H1 (cell line): ENCODE results near the gene HOMER1. TPM values are rescaled to one million over a fixed set of nuclear protein-coding genes. Genes with fewer than 3 reads are reported as not detected.

ENCODE experiments used
- CTCF ChIA-PET: fragments of 300-600 bp; sonication (Branson Sonifier 250); formaldehyde crosslinking; loops from one replicate; lab custom pipeline; 2021; ENCODE audit not compliant: partially characterized antibody; lab: Charles Lee
- POLR2A ChIA-PET: fragments of 300-600 bp; sonication (Branson Sonifier 250); formaldehyde crosslinking; loops from one replicate; lab custom pipeline; 2021; ENCODE audit warnings: inconsistent platforms; ENCODE audit not compliant: partially characterized antibody; lab: Charles Lee
- DNase-seq, 2 experiments: peaks; one replicate each; pipeline versions ENCODE4 v3.0.0 to v3.0.0-alpha.2; 2010 to 2022; ENCODE audit warnings: low spot score in 2 of 2, low read depth in 1 of 2, mixed read lengths in 1 of 2
- FAIRE-seq: peaks from 2 replicates; lab custom pipeline; 2011; peaks lifted over from hg19 to GRCh38; lab: Jason Lieb, UNC
- H2AFZ ChIP-seq: 2 replicates; pipeline ENCODE4 v1.8.1; 2012; ENCODE audit warnings: low read length, inconsistent platforms
- H2AK5ac ChIP-seq: 2 replicates; pipeline ENCODE4 v1.6.1; 2013; ENCODE audit warnings: low read depth, low read length
- H2BK120ac ChIP-seq: replicated peaks from 2 replicates; pipeline ENCODE3; 2013; ENCODE audit warnings: low read depth, low read length, inconsistent platforms
- H2BK12ac ChIP-seq: 2 replicates; pipeline ENCODE4 v1.6.1; 2013; ENCODE audit warnings: low read depth, low read length
- H2BK15ac ChIP-seq: 2 replicates; pipeline ENCODE4 v1.6.1; 2013; ENCODE audit warnings: low read length
- H2BK20ac ChIP-seq: 2 replicates; pipeline ENCODE4 v1.6.1; 2013; ENCODE audit warnings: low read length
- H2BK5ac ChIP-seq: 2 replicates; pipeline ENCODE4 v1.6.1; 2013; ENCODE audit warnings: low read depth, low read length
- H3K14ac ChIP-seq: 2 replicates; pipeline ENCODE4 v1.6.1; 2013; ENCODE audit warnings: inconsistent platforms; ENCODE audit not compliant: insufficient read length
- H3K18ac ChIP-seq: 2 replicates; pipeline ENCODE4 v1.6.1; 2013; ENCODE audit warnings: low read length; ENCODE audit errors: extremely low read depth
- H3K23ac ChIP-seq: 2 replicates; pipeline ENCODE4 v1.6.1; 2013; ENCODE audit warnings: inconsistent platforms; ENCODE audit not compliant: insufficient read length
- H3K23me2 ChIP-seq: 2 replicates; pipeline ENCODE4 v1.6.1; 2013; ENCODE audit warnings: low read depth, low read length
- H3K27ac ChIP-seq: 2 replicates; pipeline ENCODE4 v1.6.1; 2011; ENCODE audit warnings: low read depth, low read length, inconsistent platforms
- H3K27me3 ChIP-seq, 4 experiments: replicated peaks in 1 of 4; 1 replicate in 1 of 4; 2 replicates in 3 of 4; pipeline versions ENCODE4 v1.6.1 to v1.8.1; 2011 to 2013; ENCODE audit warnings: low read length in 3 of 4, mild to moderate bottlenecking in 3 of 4, inconsistent platforms in 2 of 4, mixed read lengths in 2 of 4, moderate library complexity in 1 of 4; ENCODE audit not compliant: control insufficient read depth in 3 of 4, insufficient read depth in 3 of 4; ENCODE audit errors: extremely low read depth in 1 of 4
- H3K36me3 ChIP-seq, 4 experiments: 2 replicates each; pipeline versions ENCODE4 v1.6.1 to v1.8.1; 2011 to 2013; ENCODE audit warnings: mild to moderate bottlenecking in 4 of 4, low read length in 3 of 4, moderate library complexity in 2 of 4, control low read depth in 1 of 4, inconsistent platforms in 1 of 4; ENCODE audit not compliant: insufficient read depth in 4 of 4, control insufficient read depth in 2 of 4
- H3K4ac ChIP-seq: replicated peaks from 2 replicates; pipeline ENCODE3; 2013; ENCODE audit warnings: low read length, low read depth, mixed read lengths, inconsistent platforms; ENCODE audit not compliant: insufficient read length
- H3K4me1 ChIP-seq, 4 experiments: replicated peaks in 1 of 4; 1 replicate in 1 of 4; 2 replicates in 3 of 4; pipeline versions ENCODE4 v1.6.1 to v1.8.1; 2011 to 2013; ENCODE audit warnings: low read length in 3 of 4, inconsistent platforms in 2 of 4, mixed read lengths in 1 of 4; ENCODE audit not compliant: insufficient read depth in 4 of 4, control insufficient read depth in 3 of 4
- H3K4me2 ChIP-seq, 2 experiments: 2 replicates each; pipeline versions ENCODE4 v1.6.1 to v1.8.1; 2011 to 2013; ENCODE audit warnings: low read depth in 2 of 2, low read length in 2 of 2, control low read depth in 1 of 2, inconsistent platforms in 1 of 2, mild to moderate bottlenecking in 1 of 2; ENCODE audit not compliant: insufficient read depth in 1 of 2
- H3K4me3 ChIP-seq, 4 experiments: fragments of 200-600, 300-600 bp in 1 of 4; sonication (generic), shearing (Covaris generic), sonication (Bioruptor Twin) in 1 of 4; 2 replicates each; pipeline versions ENCODE4 v1.5.1 to v1.8.1; 2011 to 2016; ENCODE audit warnings: low read length in 4 of 4, low read depth in 3 of 4, control low read depth in 2 of 4, inconsistent platforms in 2 of 4, mild to moderate bottlenecking in 2 of 4, mixed read lengths in 1 of 4, moderate library complexity in 1 of 4; ENCODE audit not compliant: insufficient read depth in 2 of 4; ENCODE audit errors: extremely low read depth in 1 of 4
- H3K56ac ChIP-seq: replicated peaks from 2 replicates; pipeline ENCODE3; 2013; ENCODE audit warnings: low read depth, mild to moderate bottlenecking, mixed read lengths, low read length, inconsistent platforms; ENCODE audit not compliant: insufficient read length
- H3K79me1 ChIP-seq: 2 replicates; pipeline ENCODE4 v1.6.1; 2013; ENCODE audit warnings: low read depth, low read length, control low read depth
- H3K79me2 ChIP-seq, 2 experiments: 2 replicates each; pipeline versions ENCODE4 v1.6.1 to v1.8.1; 2012 to 2013; ENCODE audit warnings: low read length in 2 of 2, mild to moderate bottlenecking in 2 of 2, inconsistent platforms in 1 of 2; ENCODE audit not compliant: insufficient read depth in 2 of 2, control insufficient read depth in 1 of 2
- H3K9ac ChIP-seq, 4 experiments: replicated peaks in 1 of 4; 1 replicate in 1 of 4; 2 replicates in 3 of 4; pipeline versions ENCODE4 v1.6.1 to v1.8.1; 2011 to 2013; ENCODE audit warnings: low read depth in 3 of 4, low read length in 3 of 4, control low read depth in 2 of 4, mild to moderate bottlenecking in 2 of 4, moderate library complexity in 2 of 4, inconsistent platforms in 1 of 4; ENCODE audit errors: extremely low read depth in 1 of 4
- H3K9me3 ChIP-seq, 2 experiments: 2 replicates each; pipeline versions ENCODE4 v1.6.1 to v1.8.1; 2012 to 2013; ENCODE audit warnings: mild to moderate bottlenecking in 2 of 2, moderate library complexity in 2 of 2, control low read depth in 1 of 2, inconsistent platforms in 1 of 2, low read depth in 1 of 2, low read length in 1 of 2, mixed read lengths in 1 of 2; ENCODE audit not compliant: insufficient read depth in 2 of 2
- H4K20me1 ChIP-seq, 2 experiments: replicated peaks in 1 of 2; 2 replicates each; pipeline versions ENCODE3 to v1.8.1; 2011 to 2013; ENCODE audit warnings: inconsistent platforms in 2 of 2, low read length in 2 of 2, mild to moderate bottlenecking in 1 of 2; ENCODE audit not compliant: insufficient read depth in 2 of 2, control insufficient read depth in 1 of 2
- H4K5ac ChIP-seq: 2 replicates; pipeline ENCODE4 v1.6.1; 2013; ENCODE audit warnings: low read length, low read depth, mixed read lengths, inconsistent platforms; ENCODE audit not compliant: insufficient read length
- H4K8ac ChIP-seq: 2 replicates; pipeline ENCODE4 v1.8.0; 2013; ENCODE audit warnings: mild to moderate bottlenecking, moderate library complexity, low read length, inconsistent platforms; ENCODE audit not compliant: insufficient read depth; ENCODE audit errors: extremely low read depth
- H4K91ac ChIP-seq: replicated peaks from 2 replicates; pipeline ENCODE3; 2013; ENCODE audit warnings: low read length, mixed read lengths, inconsistent platforms; ENCODE audit not compliant: insufficient read length
- BACH1 ChIP-seq: IDR thresholded peaks from 2 replicates; pipeline ENCODE4 v1.6.1; 2012; ENCODE audit warnings: low read length, improper control_type of control experiment
- CBX5 ChIP-seq: fragments of 300-800, 300-1000 bp; sonication (generic); IDR thresholded peaks from 2 replicates; pipeline ENCODE4 v1.7.1; 2016; ENCODE audit warnings: antibody characterized with exemption, low read length, low read depth
- HDAC2 ChIP-seq, 2 experiments: fragments of 300-600 bp in 1 of 2; sonication (generic) in 1 of 2; IDR thresholded peaks; 2 replicates each; pipeline ENCODE4 v1.6.1; 2011 to 2012; ENCODE audit warnings: low read depth in 2 of 2, low read length in 2 of 2, mild to moderate bottlenecking in 2 of 2, moderate library complexity in 2 of 2, borderline replicate concordance in 1 of 2, inconsistent platforms in 1 of 2
- HDAC6 ChIP-seq: IDR thresholded peaks from one replicate; pipeline ENCODE4 v1.7.1; 2012; ENCODE audit warnings: low read depth, mild to moderate bottlenecking, inconsistent platforms, low read length, moderate library complexity
- JUND ChIP-seq: IDR thresholded peaks from 2 replicates; pipeline ENCODE4 v1.6.1; 2011; ENCODE audit warnings: mild to moderate bottlenecking, improper control_type of control experiment, low read length
- POLR2A ChIP-seq, 2 experiments: IDR thresholded peaks; 1 replicate in 1 of 2; 2 replicates in 1 of 2; pipeline ENCODE4 v1.6.1; 2011; ENCODE audit warnings: low read depth in 2 of 2, low read length in 2 of 2, mild to moderate bottlenecking in 2 of 2; ENCODE audit errors: control extremely low read depth in 1 of 2
- POLR2AphosphoS5 ChIP-seq: IDR thresholded peaks from 2 replicates; pipeline ENCODE4 v1.6.1; 2011; ENCODE audit warnings: low read depth, low read length
- RFX5 ChIP-seq: IDR thresholded peaks from 2 replicates; pipeline ENCODE4 v1.6.1; 2011; ENCODE audit warnings: low read depth, low read length, improper control_type of control experiment, borderline replicate concordance
- SIX5 ChIP-seq: IDR thresholded peaks from 2 replicates; pipeline ENCODE4 v1.6.1; 2011; ENCODE audit warnings: mild to moderate bottlenecking, low read depth, low read length
- polyA plus RNA-seq, 7 experiments: library from polyadenylated mRNA; depleted of rRNA in 3 of 7; stranded (reverse) in 5 of 7; unstranded in 2 of 7; fragments of >200 nt in 5 of 7; fragments of 200-250 nt in 2 of 7; gene quantifications; 1 replicate in 5 of 7; 2 replicates in 1 of 7; 4 replicates in 1 of 7; pipeline versions ENCODE4 v1.2.1 to v1.2.3, GENCODE V29; 2011 to 2013; ENCODE audit warnings: missing spikeins in 2 of 7, mixed read lengths in 2 of 7
- total RNA-seq: library from RNA; stranded (reverse); fragmentation: NEBNext Ultra II Directional; extraction: Animal tissue kit (Norgen Biotek cat#: 25700); gene quantifications from 2 replicates; pipeline ENCODE4 v1.2.1, GENCODE V29; 2021
- TF ChIP-seq, protein P1 (sequence below): IDR thresholded peaks from 2 replicates; pipeline ENCODE4 v1.6.1; 2011; ENCODE audit warnings: low read length, improper control_type of control experiment
- TF ChIP-seq, protein P2 (sequence below): IDR thresholded peaks from 2 replicates; pipeline ENCODE4 v1.6.1; 2012; ENCODE audit warnings: inconsistent platforms
- TF ChIP-seq, protein P3 (sequence below): IDR thresholded peaks from 2 replicates; pipeline ENCODE4 v1.6.1; 2012; ENCODE audit warnings: low read length, inconsistent platforms

The HOMER1 gene
- total and polyA plus RNA-seq, 2 of the 8 experiments (the other 6 are each of a cell fraction or from before 2014, with no cell fraction given), result 6.4 to 57.9 TPM

DNA sequence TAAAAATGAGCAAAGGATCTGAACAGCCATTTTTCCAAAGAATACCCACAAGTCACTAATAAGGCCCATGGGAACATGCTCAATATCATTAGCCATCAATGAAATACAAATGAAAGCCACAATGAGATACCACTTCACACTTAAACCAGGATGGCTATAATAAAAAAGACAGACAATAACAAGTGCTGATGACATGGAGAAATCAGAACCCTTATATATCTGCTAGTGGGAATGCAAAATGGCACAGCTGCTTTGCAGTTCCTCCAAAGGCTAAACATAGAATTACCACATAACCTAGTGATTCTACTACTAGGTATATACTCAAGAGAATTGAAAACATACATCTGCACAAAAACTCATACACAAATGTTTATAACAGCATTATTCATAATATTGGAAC lies 83.7 kb downstream of the HOMER1 start:
- no peaks in the 10 kb centered on the region; a peak in 1 of 4 replicates for H3K79me2 ChIP-seq
- no peaks in the 10 kb centered on the region; the same call in 1 of the 2 replicates for H3K23me2 ChIP-seq
- no peaks in the 10 kb centered on the region for H4K20me1 ChIP-seq
- H3K9me3 ChIP-seq, result no peaks in the 10 kb centered on the region
- TF ChIP-seq BACH1 (no peak), HDAC2 (IDR thresholded peaks at IDR 0.05; ENCODE audit: borderline replicate concordance in 1 of 2, low read depth in 2 of 2, low read length in 2 of 2) (no peak), POLR2AphosphoS5 (no peak), RFX5 (no peak), HDAC6 (no peak), SIX5 (no peak), JUND (no peak), POLR2A (IDR thresholded peaks at IDR 0.05; ENCODE audit: control extremely low read depth in 1 of 2, low read depth in 2 of 2, low read length in 2 of 2) (no peak), CBX5 (no peak)
- TF ChIP-seq, protein P1, sequence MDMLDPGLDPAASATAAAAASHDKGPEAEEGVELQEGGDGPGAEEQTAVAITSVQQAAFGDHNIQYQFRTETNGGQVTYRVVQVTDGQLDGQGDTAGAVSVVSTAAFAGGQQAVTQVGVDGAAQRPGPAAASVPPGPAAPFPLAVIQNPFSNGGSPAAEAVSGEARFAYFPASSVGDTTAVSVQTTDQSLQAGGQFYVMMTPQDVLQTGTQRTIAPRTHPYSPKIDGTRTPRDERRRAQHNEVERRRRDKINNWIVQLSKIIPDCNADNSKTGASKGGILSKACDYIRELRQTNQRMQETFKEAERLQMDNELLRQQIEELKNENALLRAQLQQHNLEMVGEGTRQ, result no peak
- TF ChIP-seq, protein P2, sequence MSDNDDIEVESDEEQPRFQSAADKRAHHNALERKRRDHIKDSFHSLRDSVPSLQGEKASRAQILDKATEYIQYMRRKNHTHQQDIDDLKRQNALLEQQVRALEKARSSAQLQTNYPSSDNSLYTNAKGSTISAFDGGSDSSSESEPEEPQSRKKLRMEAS, result no peak
- TF ChIP-seq, protein P3, sequence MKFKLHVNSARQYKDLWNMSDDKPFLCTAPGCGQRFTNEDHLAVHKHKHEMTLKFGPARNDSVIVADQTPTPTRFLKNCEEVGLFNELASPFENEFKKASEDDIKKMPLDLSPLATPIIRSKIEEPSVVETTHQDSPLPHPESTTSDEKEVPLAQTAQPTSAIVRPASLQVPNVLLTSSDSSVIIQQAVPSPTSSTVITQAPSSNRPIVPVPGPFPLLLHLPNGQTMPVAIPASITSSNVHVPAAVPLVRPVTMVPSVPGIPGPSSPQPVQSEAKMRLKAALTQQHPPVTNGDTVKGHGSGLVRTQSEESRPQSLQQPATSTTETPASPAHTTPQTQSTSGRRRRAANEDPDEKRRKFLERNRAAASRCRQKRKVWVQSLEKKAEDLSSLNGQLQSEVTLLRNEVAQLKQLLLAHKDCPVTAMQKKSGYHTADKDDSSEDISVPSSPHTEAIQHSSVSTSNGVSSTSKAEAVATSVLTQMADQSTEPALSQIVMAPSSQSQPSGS, result no peak
- no peak overlapping the region for H4K91ac ChIP-seq
- ChIA-PET POLR2A (no interaction called here), CTCF (no interaction called here)
- no peak overlapping the region for H4K8ac ChIP-seq
- H3K79me1 ChIP-seq, result no peaks in the 10 kb centered on the region; the same call in 1 of the 2 replicates
- H3K18ac ChIP-seq, result no peak overlapping the region
- FAIRE-seq (no peak), DNase-seq (no peak)
- no peak overlapping the region for H2AFZ ChIP-seq
- H3K4me3 ChIP-seq, result no peak overlapping the region
- H3K56ac ChIP-seq, result no peak overlapping the region
- no peak overlapping the region for H3K4me2 ChIP-seq
- H2AK5ac ChIP-seq, result no peak overlapping the region
- H2BK12ac ChIP-seq, result no peak overlapping the region
- no peak overlapping the region for H3K4ac ChIP-seq
- H4K5ac ChIP-seq, result no peak overlapping the region
- no peak overlapping the region for H2BK120ac ChIP-seq
- no peak overlapping the region for H2BK15ac ChIP-seq
- no peak overlapping the region for H2BK5ac ChIP-seq
- H3K4me1 ChIP-seq, result 0 out of 7 replicates have a peak, but pooled peaks cover 0 to 1% (median 0%) of the 10 kb centered on the region in 4 experiments
- H3K9ac ChIP-seq, result no peak overlapping the region
- H3K14ac ChIP-seq, result no peak overlapping the region
- H3K36me3 ChIP-seq, result 0 out of 8 replicates have a peak, but pooled peaks cover 0 to 4% (median 0%) of the 10 kb centered on the region in 4 experiments
- no peak overlapping the region for H2BK20ac ChIP-seq
- H3K27ac ChIP-seq, result no peak overlapping the region
- H3K27me3 ChIP-seq, result no peaks in the 10 kb centered on the region
- H3K23ac ChIP-seq, result no peak overlapping the region
